ENCODE data around the gene MTOR.
A peak's percentile ranks its signal among the peaks of the same experiment; 100 is the strongest.
"Not testable (repeated sequence)": the region's sequence is repeated elsewhere in the genome, so short reads cannot be mapped to it uniquely, and the experiment has no call there.

The MTOR gene

DNA sequence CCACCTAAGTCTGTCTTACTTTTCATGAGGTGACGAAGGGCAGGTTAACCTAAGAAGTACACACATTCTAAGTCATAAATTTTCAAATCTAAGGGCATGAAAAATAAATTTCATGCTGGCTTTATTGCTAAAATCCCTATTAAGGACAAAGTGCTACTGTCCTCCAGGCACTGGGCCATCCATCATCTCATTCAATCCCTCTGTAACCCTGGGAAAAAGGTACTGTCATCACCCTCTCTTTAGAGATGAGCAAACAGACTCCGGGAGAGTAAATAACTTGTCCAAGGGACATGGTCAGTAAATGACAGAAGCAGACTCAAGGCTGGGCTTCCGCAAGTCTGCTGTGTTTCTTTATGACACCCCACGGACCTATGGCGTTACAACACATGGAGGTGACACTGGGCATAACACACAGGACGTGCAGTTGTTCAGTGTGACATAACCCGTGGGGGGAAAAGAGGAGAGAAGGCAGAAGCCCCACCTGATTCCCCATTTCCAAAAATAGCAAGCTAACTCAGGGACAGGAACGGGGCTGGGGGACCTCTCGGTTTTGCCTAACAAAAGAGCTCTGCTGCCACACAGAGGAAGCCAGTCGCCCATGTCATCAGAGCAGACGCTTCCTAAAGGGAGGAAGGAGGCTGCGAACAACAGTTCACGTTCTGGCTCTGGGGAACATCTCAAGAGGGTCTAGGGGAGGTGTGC lies 190.0 kb downstream of the MTOR start:
- DNase-seq (ENCODE audit: extremely low spot score, insufficient read length, low read depth) (no peak), FAIRE-seq (no peak)

DNA sequence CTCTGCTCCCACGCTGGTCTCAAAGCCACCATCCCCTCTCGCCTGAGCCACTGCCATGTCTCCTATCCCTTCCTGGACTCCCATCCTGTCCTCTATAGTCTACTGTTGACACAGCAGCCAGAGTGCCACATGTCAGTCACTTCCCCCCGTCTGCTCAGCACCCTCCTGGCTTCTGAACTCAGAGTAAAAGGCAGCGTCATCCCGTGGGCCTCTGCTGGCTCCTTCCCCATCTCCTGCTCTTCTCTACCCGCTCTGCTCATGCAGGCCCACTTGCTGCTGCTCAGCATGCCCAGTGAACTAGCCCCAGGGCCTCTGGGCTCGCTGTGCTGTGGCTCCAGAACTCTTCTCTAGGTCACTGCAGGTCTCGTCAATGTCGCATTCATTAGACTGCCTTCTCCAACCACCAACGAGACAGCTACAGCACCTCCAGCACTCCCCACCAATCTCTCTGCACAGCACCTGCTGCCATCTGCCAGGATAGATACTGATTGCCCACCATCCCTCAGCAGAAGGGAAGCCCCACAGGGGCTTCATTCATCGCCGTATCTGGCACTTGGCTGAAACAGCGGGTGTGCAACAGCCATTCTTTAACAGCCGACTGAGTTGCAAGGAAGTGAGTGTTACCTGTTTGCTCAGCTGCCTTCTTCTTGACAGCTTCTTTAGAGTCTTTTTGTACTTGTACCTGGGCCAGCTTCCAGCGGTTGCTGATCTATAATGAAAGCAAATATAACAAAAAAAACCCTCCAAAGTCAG lies 190.7 kb downstream of the MTOR start:
- DNase-seq (ENCODE audit: extremely low spot score, insufficient read length, low read depth) (no peak), FAIRE-seq (no peak)

DNA sequence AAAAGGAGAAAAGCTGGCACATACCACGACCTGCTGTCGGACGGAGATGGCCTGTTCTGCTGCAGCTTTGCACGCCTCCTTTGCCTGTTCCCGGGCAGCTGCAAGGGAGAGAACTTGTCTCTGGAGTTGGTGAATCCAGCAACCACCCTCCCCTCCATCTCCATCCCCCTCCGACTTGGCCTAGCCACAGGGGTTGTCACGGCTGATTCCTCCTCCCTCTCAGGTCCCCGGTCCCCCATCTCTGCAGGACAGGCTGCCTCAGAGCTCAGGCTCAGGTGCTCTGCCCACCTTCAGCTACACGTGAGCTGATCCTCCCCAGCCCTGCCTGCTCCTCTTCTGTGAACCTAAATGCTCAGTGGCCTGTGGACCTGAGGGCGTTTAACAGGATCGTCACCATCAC lies 191.5 kb downstream of the MTOR start:
- DNase-seq (ENCODE audit: extremely low spot score, insufficient read length, low read depth), result no peak
- no peak for FAIRE-seq

GRCh38 chr1:11068600-11069473 lies 193.5 kb downstream of the MTOR start:
- no peak for FAIRE-seq

DNA sequence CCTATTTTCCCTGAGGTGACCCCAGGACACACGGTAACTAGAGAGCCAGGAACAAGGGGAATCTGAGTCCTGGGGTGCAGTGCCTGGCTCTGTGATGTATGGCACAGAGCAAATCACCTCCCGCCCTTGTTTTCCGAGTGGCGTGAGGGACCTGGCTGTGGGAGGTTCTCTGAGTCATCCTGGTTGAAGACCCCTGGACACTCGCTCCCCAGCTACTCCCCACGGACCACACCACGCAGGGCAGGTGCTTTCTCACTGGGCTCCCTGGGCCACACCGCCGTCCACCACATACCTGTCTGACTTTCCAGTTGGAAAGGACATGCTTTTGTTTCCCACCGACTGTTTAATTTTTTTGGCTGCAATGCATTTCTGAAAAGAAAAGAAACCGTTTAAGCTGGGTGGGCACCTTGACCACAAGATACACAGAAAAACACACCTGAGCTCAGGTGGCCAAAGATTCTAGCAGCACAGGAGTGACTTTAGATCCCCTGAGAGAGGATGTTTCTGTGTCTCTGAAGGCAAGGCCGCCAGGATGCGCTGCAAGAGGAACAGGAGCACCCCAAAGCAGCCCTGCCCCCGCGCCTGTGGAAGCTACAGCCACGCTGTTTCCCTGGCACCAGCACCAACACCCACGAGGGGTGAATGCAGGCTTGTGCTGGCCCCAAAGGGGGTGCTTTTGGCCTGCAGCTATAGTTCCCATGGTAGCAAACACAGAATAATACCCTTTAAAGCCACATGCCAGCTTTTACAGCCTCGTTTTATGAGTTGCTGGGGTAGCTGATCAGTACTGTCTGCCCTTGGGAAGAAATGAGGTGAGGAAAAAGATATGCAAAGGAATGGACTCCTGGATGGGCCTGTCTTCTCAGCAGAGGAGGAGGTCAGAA lies 194.4 kb downstream of the MTOR start:
- DNase-seq (ENCODE audit: extremely low spot score, insufficient read length, low read depth) (no peak), FAIRE-seq (no peak)

More at GRCh38 chr1:11068600-11069473, 193.5 kb downstream of the MTOR start:
- no peak for DNase-seq (ENCODE audit: extremely low spot score, insufficient read length, low read depth)

DNA sequence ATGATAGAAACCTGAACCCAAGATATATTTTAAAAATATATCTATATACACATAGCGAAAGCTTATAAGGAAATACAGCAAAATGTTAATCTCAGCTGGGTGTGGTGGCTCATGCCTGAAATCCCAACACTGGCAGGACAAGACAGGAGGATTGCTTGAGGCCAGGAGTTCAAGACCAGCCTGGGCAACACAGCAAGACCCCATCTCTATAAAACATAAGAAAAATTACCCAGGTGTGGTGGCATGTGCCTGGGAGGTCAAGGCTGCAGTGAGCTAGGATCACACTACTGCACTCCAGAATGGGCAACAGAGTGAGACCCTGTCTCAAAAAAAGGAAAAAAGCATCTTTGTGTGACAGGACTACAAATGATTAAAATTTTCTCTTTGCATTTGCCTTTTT lies 196.6 kb downstream of the MTOR start:
- DNase-seq (ENCODE audit: extremely low spot score, insufficient read length, low read depth), result no peak
- no peak for FAIRE-seq

- FAIRE-seq, result no peak
- DNase-seq (ENCODE audit: extremely low spot score, insufficient read length, low read depth), result no peak
Observed at GRCh38 chr1:11064942-11065341, 197.4 kb downstream of the MTOR start.

- FAIRE-seq; DNase-seq (ENCODE audit: extremely low spot score, insufficient read length, low read depth): not testable (repeated sequence)
Observed at GRCh38 chr1:11063937-11064537, 198.3 kb downstream of the MTOR start.

DNA sequence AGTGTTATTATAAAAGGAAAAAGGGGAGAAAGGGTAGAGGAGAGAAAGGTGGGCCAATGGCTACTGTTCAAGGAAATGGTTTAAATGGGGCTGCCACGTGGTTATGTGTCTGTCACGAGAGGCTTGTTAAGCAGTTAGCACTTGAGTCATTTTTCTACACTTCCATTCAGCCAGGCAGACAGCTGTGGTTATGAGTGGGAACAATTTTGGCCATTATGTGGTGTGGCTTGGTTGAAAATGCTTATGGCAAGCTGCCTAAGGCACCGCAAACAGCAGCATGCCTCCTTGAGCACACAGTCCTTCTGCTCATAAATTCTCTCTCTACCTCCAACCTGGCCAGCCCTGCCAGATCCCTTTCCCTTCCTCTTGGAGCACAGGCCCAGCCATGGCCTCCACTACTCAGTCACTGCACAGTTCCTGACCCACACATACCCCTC lies 199.4 kb downstream of the MTOR start:
- DNase-seq (ENCODE audit: extremely low spot score, insufficient read length, low read depth), result peak; percentile 55
- peak; percentile 89 for FAIRE-seq

DNA sequence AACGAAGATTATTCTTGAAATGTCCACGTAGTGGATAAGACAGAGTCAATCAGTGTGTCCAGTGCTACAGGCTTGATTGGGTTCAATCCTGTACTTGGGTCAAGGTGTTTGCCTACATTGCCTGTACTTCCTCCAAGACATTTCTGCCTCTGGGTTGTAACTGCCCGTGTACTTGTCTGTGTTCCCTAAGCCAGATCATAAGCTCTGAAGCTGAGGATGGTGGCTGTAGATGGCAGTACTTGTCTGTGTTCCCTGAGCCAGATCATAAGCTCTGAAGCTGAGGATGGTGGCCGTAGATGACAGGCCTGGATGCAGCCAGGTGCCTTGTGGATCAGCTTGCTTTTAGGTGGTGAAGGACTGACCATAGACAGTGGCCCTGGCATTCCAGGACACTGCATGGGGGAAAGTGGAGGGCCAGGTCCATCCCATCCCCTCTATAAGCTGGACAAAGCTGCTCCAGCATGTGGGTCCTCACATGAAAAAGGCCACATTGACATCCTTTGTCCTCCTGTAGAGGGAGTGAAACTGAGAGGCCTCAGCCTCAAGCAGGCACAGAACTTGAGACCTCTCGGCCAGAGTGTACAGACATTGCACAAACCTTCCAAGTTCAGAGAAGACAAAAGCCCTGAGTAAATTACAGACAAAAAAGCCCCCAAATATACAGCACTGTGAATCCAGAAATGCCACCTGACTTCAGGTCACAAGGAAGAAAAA lies 200.5 kb downstream of the MTOR start:
- FAIRE-seq (no peak), DNase-seq (ENCODE audit: extremely low spot score, insufficient read length, low read depth) (no peak)

- DNase-seq (ENCODE audit: extremely low spot score, insufficient read length, low read depth) (peak; percentile 98), FAIRE-seq (peak; percentile 89)
Observed at GRCh38 chr1:11059968-11060830, 202.2 kb downstream of the MTOR start, which contains the start of gene SRM. Gene SRM, minus strand, starts transcription at chr1:11060018. Its CDS starts 75 bp downstream, at chr1:11059943.

DNA sequence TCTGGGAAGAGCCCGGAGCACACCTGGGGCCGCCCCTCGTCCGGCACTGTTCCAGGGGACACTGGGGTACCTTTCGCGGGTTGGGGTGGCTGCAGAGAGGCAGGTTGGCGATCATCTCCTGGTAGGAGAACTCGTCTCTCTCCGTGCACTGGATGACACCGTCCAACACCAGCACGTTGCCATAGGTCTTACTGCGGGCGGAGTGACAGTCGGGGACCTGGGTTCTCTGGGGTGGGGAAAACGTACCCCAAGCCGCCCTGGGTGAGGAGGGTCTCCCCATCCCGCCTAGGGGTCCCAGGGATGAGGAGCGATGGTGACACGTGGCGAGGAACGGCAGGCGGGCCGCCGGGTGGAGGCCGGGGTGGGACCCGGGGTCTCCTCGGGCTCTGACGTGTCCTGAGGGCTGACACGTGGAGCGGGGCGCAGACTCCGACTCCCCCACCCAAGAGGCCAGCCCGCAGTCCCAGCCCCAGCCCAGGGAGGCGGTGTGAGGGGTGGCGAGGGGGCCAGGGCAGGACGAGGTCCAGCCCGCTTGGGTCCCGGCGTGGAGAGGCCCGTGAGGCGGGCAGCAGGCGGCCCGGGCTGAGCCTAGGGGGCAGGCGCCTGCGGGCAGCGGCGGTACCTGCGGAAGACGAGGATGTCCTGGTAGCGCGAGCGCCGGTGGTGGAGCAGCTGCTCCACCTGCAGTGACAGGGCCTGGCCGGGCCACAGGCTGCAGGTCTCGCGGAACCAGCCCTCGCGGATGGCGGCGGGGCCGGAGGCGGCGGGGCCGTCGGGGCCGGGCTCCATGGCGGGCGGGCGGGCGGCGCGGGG lies 203.0 kb downstream of the MTOR start:
- peak; percentile 28 for DNase-seq (ENCODE audit: extremely low spot score, insufficient read length, low read depth)
- no peak for FAIRE-seq

DNA sequence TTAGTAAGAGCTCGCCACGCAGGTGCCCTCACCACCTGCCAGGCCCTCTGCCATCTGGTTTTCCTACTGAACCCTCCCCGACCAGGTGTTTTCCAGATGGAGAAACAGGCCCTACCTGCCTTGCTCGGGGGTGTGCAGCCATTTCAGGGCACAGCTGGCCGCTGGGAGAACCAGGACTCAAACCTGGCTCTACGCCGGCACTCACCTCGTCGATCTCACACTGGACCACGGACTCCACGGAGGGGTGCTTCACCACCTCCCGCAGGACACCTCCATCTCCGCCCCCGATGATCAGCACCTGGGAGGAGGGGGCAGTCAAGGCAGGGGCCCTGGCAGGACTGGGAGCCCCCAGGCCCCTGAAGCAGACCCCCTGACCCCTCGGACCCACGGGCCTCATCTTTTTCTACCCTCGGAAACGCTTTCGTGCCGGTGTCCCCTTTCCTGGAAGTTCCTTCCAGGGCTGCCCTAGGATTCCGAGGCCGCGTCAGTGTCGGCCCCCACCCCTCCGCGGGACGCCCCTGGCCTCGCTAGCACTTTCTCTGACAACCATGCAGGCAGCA lies 203.7 kb downstream of the MTOR start:
- no peak for DNase-seq (ENCODE audit: extremely low spot score, insufficient read length, low read depth)

DNA sequence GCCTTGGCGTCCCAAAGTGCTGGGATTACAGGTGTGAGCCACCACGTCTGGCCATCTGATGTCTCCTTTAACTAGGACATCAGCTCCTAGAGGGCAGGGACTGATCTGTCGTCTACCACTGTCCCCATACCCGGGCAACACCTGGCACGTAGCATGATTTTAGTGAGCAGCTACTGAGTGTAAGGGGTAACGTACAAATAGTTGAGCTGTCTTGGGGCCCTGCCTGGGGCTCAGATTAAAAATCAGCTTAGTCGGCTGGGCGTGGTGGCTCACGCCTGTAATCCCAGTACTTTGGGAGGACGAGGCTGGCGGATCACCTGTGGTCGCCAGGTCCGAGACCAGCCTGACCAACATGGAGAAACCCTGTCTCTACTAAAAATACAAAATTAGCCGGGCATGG lies 204.3 kb downstream of the MTOR start:
- DNase-seq (ENCODE audit: extremely low spot score, insufficient read length, low read depth), result no peak
- FAIRE-seq, result no peak

More for the DNA sequence above, 203.7 kb downstream of the MTOR start:
- FAIRE-seq, result no peak

DNA sequence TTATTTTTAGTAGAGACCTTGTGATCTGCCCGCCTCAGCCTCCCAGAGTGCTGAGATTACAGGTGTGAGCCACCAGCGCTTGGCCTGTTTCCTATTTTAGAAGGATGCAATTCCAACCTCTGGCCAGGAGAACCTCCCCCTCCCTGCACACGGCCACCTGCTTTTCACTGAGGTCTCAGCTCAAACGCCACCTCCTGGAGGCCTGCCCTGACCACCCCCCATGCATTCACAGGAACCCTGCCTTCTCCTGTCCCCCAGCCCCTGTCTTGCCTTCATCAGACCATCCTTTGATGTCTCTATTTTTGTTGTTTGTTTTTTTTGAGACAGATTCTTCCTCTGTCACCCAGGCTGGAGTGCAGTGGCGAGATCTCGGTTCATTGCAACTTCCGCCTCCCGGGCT lies 204.9 kb downstream of the MTOR start:
- no peak for DNase-seq (ENCODE audit: extremely low spot score, insufficient read length, low read depth)
- FAIRE-seq, result no peak

Data from GM18507 (cell line).